BJ (cell line): ENCODE data around the gene SOX6. TPM values are rescaled to one million over a fixed set of nuclear protein-coding genes. Genes with fewer than 3 reads are reported as not detected.
"Not testable (repeated sequence)": the region's sequence is repeated elsewhere in the genome, so short reads cannot be mapped to it uniquely, and the experiment has no call there.

Source experiments
- CTCF ChIA-PET: fragments of 350-600 bp; formaldehyde crosslinking; extraction: SDS; loops from one replicate; lab custom pipeline; 2021; ENCODE audit warnings: antibody characterized with exemption, inconsistent platforms; lab: Yijun Ruan, JAX
- POLR2A ChIA-PET: fragments of 300-600 bp; sonication (Branson Sonifier 250); formaldehyde crosslinking; extraction: SDS; loops from one replicate; lab custom pipeline; 2021; ENCODE audit warnings: antibody characterized with exemption; lab: Charles Lee
- DNase-seq: peaks from one replicate; pipeline ENCODE4 v3.0.0-alpha.2; 2011; ENCODE audit warnings: low read depth
- H3K27me3 ChIP-seq: 2 replicates; pipeline ENCODE4 v1.6.0; 2011; ENCODE audit warnings: low read length; ENCODE audit not compliant: control insufficient read depth, insufficient read depth
- H3K36me3 ChIP-seq: 2 replicates; pipeline ENCODE4 v1.5.1; 2011; ENCODE audit warnings: low read length; ENCODE audit not compliant: control insufficient read depth, insufficient read depth
- H3K4me3 ChIP-seq: 2 replicates; pipeline ENCODE4 v1.5.1; 2011; ENCODE audit warnings: low read depth, mild to moderate bottlenecking, control low read depth, low read length
- CTCF ChIP-seq: IDR thresholded peaks from 2 replicates; pipeline ENCODE4 v1.5.1; 2011; ENCODE audit warnings: low read depth, mild to moderate bottlenecking, control low read depth, inconsistent platforms, low read length, moderate library complexity; ENCODE audit not compliant: insufficient read depth
- polyA plus RNA-seq: library from polyadenylated mRNA; depleted of rRNA; stranded (reverse); fragments of >200 nt; gene quantifications from 2 replicates; pipeline ENCODE4 v1.2.3, GENCODE V29; 2011

The SOX6 gene
- polyA plus RNA-seq, 1 experiment = 1.9 TPM

- Histone ChIP-seq H3K36me3 (no peaks in the 10 kb centered on the region), H3K4me3 (no peak overlapping the region), H3K27me3 (no peaks in the 10 kb centered on the region)
- CTCF ChIA-PET = no interaction called here
- POLR2A ChIA-PET = interaction anchor here (0.7 kb wide), 1 partner anchor 250 kb away, joined by 4 read pairs; no protein-coding TSS in a partner anchor
- no peak for TF ChIP-seq CTCF
- no peak for DNase-seq
Measured at GRCh38 chr11:16148301-16148931, 207.9 kb downstream of the SOX6 start.

- H3K4me3 ChIP-seq, CTCF ChIA-PET, H3K36me3 ChIP-seq, H3K27me3 ChIP-seq, DNase-seq, POLR2A ChIA-PET: not testable (repeated sequence)
Measured at GRCh38 chr11:16146980-16147379, 209.4 kb downstream of the SOX6 start.

- CTCF ChIA-PET = interaction anchor here (0.7 kb wide), 1 partner anchor 9 kb away, joined by 3 read pairs; no protein-coding TSS in a partner anchor
- POLR2A ChIA-PET, H3K4me3 ChIP-seq, H3K27me3 ChIP-seq, H3K36me3 ChIP-seq, DNase-seq: not testable (repeated sequence)
Measured at GRCh38 chr11:16141614-16142013, 214.7 kb downstream of the SOX6 start.

- POLR2A ChIA-PET, CTCF ChIA-PET: not testable (repeated sequence)
Measured at GRCh38 chr11:16141162-16141561, 215.2 kb downstream of the SOX6 start.

GRCh38 chr11:16136792-16137390, 219.5 kb downstream of the SOX6 start:
- Histone ChIP-seq H3K36me3 (no peaks in the 10 kb centered on the region), H3K27me3 (no peaks in the 10 kb centered on the region), H3K4me3 (no peak overlapping the region)
- ChIA-PET POLR2A (no interaction called here), CTCF (no interaction called here)
- TF ChIP-seq CTCF = no peak
- no peak for DNase-seq

More at GRCh38 chr11:16141162-16141561, 215.2 kb downstream of the SOX6 start:
- not testable (repeated sequence) for H3K27me3 ChIP-seq, DNase-seq, H3K36me3 ChIP-seq, H3K4me3 ChIP-seq

GRCh38 chr11:16133867-16134266, 222.5 kb downstream of the SOX6 start:
- Histone ChIP-seq H3K36me3 (no peaks in the 10 kb centered on the region), H3K27me3 (no peaks in the 10 kb centered on the region), H3K4me3 (no peak overlapping the region)
- ChIA-PET CTCF (interaction anchor here (0.9 kb wide), 1 partner anchor 193 kb away, joined by 3 read pairs; no protein-coding TSS in a partner anchor), POLR2A (no interaction called here)
- no peak for DNase-seq
- TF ChIP-seq CTCF = no peak
